GM18951 (cell line): ENCODE data around the gene SYNJ2.

Experiments
- POLR2A ChIP-seq: IDR thresholded peaks from 4 replicates; pipeline ENCODE4 v1.6.1; 2011; ENCODE audit warnings: mild to moderate bottlenecking; ENCODE audit not compliant: insufficient read length, insufficient read depth; ENCODE audit errors: extremely low read depth
- in situ Hi-C: fragments of 300-500 bp; cut with MboI; formaldehyde crosslinking; loops from one replicate; pipeline ENCODE4 v1.12.0; 2022; ENCODE audit warnings: low sequenced_read_pairs, mixed read lengths, inconsistent platforms; ENCODE audit not compliant: unreplicated experiment

The SYNJ2 gene

GRCh38 chr6:157946053-157946617 is 35.5 kb upstream of the SYNJ2 start:
- TF ChIP-seq POLR2A = no peak
- in situ Hi-C loops = no loop called here

DNA sequence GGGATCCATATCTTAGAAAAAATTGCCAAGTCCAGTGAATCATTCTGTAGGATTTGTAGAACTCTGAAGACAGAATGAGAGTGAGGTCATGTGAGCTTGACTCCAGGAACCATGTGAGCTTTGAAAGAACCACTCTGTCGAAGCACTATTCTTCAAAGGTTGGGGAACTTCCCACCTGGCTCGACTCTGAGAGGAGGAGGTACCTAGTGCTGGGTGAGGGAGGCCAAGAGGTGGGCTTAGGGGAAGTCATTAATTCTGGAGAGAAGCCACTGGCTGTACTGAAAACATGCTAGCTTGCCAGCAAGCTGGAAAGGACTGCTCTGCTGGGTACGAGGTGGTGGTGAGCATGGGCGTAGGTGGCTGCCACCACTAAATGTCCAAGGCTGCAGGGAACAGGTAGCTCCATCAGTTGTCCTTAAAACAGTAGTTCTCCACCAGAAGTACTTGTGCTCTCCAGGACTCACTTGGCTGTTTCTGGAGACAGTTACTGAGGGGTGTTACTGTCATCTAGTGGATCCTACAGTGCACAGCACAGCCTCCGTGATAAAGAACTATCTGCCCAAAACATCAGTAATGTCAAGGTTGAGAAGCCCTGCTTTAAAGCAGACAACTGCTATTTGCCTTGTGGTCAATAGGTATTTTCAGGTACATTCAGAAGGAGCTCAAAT is 34.7 kb upstream of the SYNJ2 start:
- no peak for TF ChIP-seq POLR2A
- in situ Hi-C loops = no loop called here

DNA sequence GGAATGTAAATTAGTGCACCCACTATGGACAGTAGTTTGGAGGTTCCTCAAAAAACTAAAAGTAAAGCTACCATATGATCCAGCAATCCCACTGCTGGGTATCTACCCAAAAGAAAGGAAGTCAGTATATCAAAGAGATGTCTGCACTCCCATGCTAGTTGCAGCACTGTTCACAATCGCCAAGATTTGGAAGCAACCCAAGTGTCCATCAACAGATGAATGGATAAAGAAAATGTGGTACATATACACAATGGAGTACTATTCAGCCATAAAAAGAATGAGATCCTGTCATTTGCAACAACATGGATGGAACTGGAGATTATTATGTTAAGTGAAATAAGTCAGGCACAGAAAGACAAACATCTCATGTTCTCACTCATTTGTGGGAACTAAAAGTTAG is 30.8 kb upstream of the SYNJ2 start:
- in situ Hi-C loops = loop anchor here (25.0 kb wide), 1 partner anchor 639 kb away; the partner anchor contains the start of gene TMEM242

DNA sequence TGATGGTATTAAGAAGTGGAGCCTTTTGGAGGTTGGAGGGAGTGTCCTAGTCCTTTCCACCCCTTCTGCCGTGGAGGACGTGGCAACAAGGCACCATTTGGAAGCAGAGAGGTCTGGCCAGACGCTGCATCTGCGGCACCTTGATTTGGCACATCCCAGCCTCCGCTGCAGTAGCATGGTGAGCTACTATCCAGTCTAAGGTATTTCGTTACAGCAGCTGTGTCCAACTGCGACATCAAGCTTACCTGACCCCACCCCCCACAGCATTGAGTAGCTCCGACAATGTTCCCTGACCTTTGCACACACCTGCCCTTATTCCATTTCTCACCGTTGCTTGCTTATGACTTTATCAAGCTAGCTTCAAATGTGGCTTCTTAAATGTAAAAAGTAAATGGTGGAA is 29.8 kb upstream of the SYNJ2 start:
- in situ Hi-C loops = loop anchor here (25.0 kb wide), 1 partner anchor 640 kb away; the partner anchor contains the start of gene TMEM242
- no peak for TF ChIP-seq POLR2A

DNA sequence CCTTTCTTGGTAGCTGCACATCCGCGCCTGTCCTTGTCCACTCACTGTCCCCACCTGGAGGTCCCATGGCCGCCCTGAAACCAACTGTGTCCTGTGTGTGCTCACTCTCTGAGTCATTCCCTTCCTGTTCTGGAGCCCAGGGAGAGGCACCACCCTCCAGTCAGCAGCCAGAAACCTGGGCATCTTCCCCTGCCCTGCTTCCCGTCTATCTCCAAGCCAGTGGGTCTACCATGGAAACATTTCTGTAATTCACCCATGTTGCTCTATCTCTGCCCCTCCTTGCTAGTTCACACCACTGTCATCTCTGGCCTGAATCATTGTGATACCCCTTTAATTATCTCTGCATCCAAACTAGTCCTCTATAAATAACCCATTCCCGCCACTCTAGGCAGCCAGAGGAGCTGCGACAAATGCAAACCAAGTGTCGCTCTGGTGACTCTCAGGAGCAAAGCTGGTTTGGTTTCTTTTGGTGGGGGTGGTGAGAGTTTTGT is 28.8 kb upstream of the SYNJ2 start:
- in situ Hi-C loops = loop anchor here (25.0 kb wide), 1 partner anchor 641 kb away; the partner anchor contains the start of gene TMEM242
- TF ChIP-seq POLR2A = no peak

GRCh38 chr6:157953580-157954091 is 28.0 kb upstream of the SYNJ2 start:
- no peak for TF ChIP-seq POLR2A
- in situ Hi-C loops = loop anchor here (25.0 kb wide), 1 partner anchor 641 kb away; the partner anchor contains the start of gene TMEM242

GRCh38 chr6:157954150-157955117 is 27.2 kb upstream of the SYNJ2 start:
- in situ Hi-C loops = loop anchor here (25.0 kb wide), 1 partner anchor 642 kb away; the partner anchor contains the start of gene TMEM242
- TF ChIP-seq POLR2A = no peak

- in situ Hi-C loops = loop anchor here (25.0 kb wide), 1 partner anchor 643 kb away; the partner anchor contains the start of gene TMEM242
Measured at GRCh38 chr6:157955675-157956074, 26.0 kb upstream of the SYNJ2 start.

GRCh38 chr6:157956171-157956730 is 25.4 kb upstream of the SYNJ2 start:
- in situ Hi-C loops = loop anchor here (25.0 kb wide), 1 partner anchor 644 kb away; the partner anchor contains the start of gene TMEM242
- no peak for TF ChIP-seq POLR2A

More at GRCh38 chr6:157955675-157956074, 26.0 kb upstream of the SYNJ2 start:
- no peak for TF ChIP-seq POLR2A

- TF ChIP-seq POLR2A = no peak
- in situ Hi-C loops = loop anchor here (25.0 kb wide), 1 partner anchor 647 kb away; the partner anchor contains the start of gene TMEM242
Measured at GRCh38 chr6:157959451-157960227, 22.0 kb upstream of the SYNJ2 start.

GRCh38 chr6:157961153-157961831 is 20.4 kb upstream of the SYNJ2 start:
- in situ Hi-C loops = loop anchor here (25.0 kb wide), 1 partner anchor 649 kb away; the partner anchor contains the start of gene TMEM242
- no peak for TF ChIP-seq POLR2A
